Measurements from ENCODE around the gene PNPLA7. TPM values are rescaled to one million over a fixed set of nuclear protein-coding genes. Genes with fewer than 3 reads are reported as not detected.

PNPLA7 gene
- total and polyA plus RNA-seq, 10 of the 15 experiments (the other 5 are each of a cell fraction or from before 2014, with no cell fraction given): 0.04 to 0.85 (median 0.19) TPM; not detected in 1

DNA sequence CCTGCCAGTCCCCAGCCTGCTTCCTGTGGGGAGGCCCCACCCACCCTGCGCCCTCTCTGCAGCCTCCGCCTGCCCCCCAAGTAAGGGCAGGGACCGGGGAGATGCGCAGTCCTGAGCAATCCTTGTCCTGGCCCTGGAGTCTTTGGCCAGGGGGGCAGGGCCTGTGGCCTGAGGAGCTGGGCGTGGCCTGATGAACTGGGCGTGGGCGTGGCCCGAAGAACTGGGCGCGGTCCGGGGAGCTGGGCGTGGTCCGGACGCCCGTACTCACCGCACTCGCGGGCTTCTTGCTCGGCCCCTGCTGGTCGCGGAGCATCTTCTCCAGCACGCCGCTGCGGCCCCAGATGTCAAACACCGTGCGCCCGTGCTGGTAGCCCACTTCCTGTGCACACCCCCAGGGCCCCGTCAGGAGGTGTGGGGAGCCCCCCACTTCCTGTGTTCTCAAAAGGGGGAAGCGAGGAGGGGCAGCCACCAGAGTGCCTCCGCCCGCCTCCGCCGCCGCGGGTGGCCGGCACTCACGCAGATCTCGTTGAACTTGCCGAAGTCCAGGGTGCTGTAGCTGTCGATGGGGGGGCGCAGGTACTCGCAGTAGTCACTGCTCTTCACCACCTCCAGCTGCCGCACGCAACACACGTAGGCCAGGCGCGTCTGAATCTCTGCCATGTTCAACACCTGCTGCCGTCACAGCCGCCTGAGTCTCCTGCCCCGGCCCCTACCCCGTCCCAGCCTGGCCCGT lies 88.4 kb downstream of the PNPLA7 start (continued):
- TF ChIP-seq PAX8 (IDR thresholded peaks at IDR 0.05) (no peak), SPI1 (IDR thresholded peaks at IDR 0.05; ENCODE audit: borderline replicate concordance, insufficient read depth, low read depth, low read length) (peak; percentile 59; the same call in 1 of the 2 replicates), CBX3 (IDR thresholded peaks at IDR 0.05; ENCODE audit: borderline replicate concordance, low read depth) (no peak), ZNF274 (IDR thresholded peaks at IDR 0.05; ENCODE audit: insufficient read depth, insufficient read length) (no peak), NFIC (IDR thresholded peaks at IDR 0.05; ENCODE audit: low read depth, low read length) (no peak), SUPT20H (IDR thresholded peaks at IDR 0.05; ENCODE audit: borderline replicate concordance, control insufficient read depth, low read depth, low read length) (no peak), TCF3 (IDR thresholded peaks at IDR 0.05; ENCODE audit: borderline replicate concordance, insufficient read depth, low read depth, low read length) (0 out of 2 replicates have a peak, but pooled peaks have one; percentile 65), CHD1 (IDR thresholded peaks at IDR 0.05; ENCODE audit: low read depth, low read length) (no peak), TCF12 (IDR thresholded peaks at IDR 0.05; ENCODE audit: low read depth, low read length) (peak; percentile 88), ZNF622 (IDR thresholded peaks at IDR 0.05) (no peak)
- TF ChIP-seq, protein P1, sequence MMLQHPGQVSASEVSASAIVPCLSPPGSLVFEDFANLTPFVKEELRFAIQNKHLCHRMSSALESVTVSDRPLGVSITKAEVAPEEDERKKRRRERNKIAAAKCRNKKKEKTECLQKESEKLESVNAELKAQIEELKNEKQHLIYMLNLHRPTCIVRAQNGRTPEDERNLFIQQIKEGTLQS (IDR thresholded peaks at IDR 0.05; ENCODE audit: borderline replicate concordance, extremely low read depth, low read depth, low read length): no peak
- TF ChIP-seq, protein P2, sequence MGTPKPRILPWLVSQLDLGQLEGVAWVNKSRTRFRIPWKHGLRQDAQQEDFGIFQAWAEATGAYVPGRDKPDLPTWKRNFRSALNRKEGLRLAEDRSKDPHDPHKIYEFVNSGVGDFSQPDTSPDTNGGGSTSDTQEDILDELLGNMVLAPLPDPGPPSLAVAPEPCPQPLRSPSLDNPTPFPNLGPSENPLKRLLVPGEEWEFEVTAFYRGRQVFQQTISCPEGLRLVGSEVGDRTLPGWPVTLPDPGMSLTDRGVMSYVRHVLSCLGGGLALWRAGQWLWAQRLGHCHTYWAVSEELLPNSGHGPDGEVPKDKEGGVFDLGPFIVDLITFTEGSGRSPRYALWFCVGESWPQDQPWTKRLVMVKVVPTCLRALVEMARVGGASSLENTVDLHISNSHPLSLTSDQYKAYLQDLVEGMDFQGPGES (IDR thresholded peaks at IDR 0.05): no peak
- TF ChIP-seq, protein P3, sequence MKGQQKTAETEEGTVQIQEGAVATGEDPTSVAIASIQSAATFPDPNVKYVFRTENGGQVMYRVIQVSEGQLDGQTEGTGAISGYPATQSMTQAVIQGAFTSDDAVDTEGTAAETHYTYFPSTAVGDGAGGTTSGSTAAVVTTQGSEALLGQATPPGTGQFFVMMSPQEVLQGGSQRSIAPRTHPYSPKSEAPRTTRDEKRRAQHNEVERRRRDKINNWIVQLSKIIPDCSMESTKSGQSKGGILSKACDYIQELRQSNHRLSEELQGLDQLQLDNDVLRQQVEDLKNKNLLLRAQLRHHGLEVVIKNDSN (IDR thresholded peaks at IDR 0.05; ENCODE audit: borderline replicate concordance, extremely low read length, insufficient read depth, low read depth, low read length): no peak
- TF ChIP-seq, protein P4, sequence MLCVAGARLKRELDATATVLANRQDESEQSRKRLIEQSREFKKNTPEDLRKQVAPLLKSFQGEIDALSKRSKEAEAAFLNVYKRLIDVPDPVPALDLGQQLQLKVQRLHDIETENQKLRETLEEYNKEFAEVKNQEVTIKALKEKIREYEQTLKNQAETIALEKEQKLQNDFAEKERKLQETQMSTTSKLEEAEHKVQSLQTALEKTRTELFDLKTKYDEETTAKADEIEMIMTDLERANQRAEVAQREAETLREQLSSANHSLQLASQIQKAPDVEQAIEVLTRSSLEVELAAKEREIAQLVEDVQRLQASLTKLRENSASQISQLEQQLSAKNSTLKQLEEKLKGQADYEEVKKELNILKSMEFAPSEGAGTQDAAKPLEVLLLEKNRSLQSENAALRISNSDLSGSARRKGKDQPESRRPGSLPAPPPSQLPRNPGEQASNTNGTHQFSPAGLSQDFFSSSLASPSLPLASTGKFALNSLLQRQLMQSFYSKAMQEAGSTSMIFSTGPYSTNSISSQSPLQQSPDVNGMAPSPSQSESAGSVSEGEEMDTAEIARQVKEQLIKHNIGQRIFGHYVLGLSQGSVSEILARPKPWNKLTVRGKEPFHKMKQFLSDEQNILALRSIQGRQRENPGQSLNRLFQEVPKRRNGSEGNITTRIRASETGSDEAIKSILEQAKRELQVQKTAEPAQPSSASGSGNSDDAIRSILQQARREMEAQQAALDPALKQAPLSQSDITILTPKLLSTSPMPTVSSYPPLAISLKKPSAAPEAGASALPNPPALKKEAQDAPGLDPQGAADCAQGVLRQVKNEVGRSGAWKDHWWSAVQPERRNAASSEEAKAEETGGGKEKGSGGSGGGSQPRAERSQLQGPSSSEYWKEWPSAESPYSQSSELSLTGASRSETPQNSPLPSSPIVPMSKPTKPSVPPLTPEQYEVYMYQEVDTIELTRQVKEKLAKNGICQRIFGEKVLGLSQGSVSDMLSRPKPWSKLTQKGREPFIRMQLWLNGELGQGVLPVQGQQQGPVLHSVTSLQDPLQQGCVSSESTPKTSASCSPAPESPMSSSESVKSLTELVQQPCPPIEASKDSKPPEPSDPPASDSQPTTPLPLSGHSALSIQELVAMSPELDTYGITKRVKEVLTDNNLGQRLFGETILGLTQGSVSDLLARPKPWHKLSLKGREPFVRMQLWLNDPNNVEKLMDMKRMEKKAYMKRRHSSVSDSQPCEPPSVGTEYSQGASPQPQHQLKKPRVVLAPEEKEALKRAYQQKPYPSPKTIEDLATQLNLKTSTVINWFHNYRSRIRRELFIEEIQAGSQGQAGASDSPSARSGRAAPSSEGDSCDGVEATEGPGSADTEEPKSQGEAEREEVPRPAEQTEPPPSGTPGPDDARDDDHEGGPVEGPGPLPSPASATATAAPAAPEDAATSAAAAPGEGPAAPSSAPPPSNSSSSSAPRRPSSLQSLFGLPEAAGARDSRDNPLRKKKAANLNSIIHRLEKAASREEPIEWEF (IDR thresholded peaks at IDR 0.05; ENCODE audit: insufficient replicate concordance, low read depth, low read length): no peak
- TF ChIP-seq, protein P5, sequence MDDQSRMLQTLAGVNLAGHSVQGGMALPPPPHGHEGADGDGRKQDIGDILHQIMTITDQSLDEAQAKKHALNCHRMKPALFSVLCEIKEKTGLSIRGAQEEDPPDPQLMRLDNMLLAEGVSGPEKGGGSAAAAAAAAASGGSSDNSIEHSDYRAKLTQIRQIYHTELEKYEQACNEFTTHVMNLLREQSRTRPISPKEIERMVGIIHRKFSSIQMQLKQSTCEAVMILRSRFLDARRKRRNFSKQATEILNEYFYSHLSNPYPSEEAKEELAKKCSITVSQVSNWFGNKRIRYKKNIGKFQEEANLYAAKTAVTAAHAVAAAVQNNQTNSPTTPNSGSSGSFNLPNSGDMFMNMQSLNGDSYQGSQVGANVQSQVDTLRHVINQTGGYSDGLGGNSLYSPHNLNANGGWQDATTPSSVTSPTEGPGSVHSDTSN (IDR thresholded peaks at IDR 0.05; ENCODE audit: insufficient replicate concordance, low read depth, low read length): no peak
- TF ChIP-seq, protein P6, sequence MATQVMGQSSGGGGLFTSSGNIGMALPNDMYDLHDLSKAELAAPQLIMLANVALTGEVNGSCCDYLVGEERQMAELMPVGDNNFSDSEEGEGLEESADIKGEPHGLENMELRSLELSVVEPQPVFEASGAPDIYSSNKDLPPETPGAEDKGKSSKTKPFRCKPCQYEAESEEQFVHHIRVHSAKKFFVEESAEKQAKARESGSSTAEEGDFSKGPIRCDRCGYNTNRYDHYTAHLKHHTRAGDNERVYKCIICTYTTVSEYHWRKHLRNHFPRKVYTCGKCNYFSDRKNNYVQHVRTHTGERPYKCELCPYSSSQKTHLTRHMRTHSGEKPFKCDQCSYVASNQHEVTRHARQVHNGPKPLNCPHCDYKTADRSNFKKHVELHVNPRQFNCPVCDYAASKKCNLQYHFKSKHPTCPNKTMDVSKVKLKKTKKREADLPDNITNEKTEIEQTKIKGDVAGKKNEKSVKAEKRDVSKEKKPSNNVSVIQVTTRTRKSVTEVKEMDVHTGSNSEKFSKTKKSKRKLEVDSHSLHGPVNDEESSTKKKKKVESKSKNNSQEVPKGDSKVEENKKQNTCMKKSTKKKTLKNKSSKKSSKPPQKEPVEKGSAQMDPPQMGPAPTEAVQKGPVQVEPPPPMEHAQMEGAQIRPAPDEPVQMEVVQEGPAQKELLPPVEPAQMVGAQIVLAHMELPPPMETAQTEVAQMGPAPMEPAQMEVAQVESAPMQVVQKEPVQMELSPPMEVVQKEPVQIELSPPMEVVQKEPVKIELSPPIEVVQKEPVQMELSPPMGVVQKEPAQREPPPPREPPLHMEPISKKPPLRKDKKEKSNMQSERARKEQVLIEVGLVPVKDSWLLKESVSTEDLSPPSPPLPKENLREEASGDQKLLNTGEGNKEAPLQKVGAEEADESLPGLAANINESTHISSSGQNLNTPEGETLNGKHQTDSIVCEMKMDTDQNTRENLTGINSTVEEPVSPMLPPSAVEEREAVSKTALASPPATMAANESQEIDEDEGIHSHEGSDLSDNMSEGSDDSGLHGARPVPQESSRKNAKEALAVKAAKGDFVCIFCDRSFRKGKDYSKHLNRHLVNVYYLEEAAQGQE (IDR thresholded peaks at IDR 0.05; ENCODE audit: low read depth, low read length): no peak

Data from GM12878 (cell line).